ENCODE measurements around the gene PLEKHG2.

GRCh38 chr19:39436350-39436716 lies 23.9 kb downstream of the PLEKHG2 start:
- no peak for TF ChIP-seq EP300 (IDR thresholded peaks at IDR 0.05; ENCODE audit: borderline replicate concordance)
- no peak for TF ChIP-seq REST (IDR thresholded peaks at IDR 0.05; ENCODE audit: low read depth)
- no peak for TF ChIP-seq CREB1 (IDR thresholded peaks at IDR 0.05; ENCODE audit: low read depth)
- TF ChIP-seq TCF12 (IDR thresholded peaks at IDR 0.05; ENCODE audit: low read depth) = no peak
